HepG2 (cell line): ENCODE data around the gene ANKRD12. TPM values are rescaled to one million over a fixed set of nuclear protein-coding genes. Genes with fewer than 3 reads are reported as not detected.

Experiments
- FOXK1 ChIP-seq: sonication (generic); formaldehyde crosslinking; IDR thresholded peaks from 2 replicates; pipeline ENCODE4 v1.4.0; 2020; ENCODE audit warnings: low read depth, missing genetic modification reagents, borderline replicate concordance
- NR2F1 ChIP-seq, 2 experiments: fragments of 450-650 bp in 1 of 2; formaldehyde crosslinking in 1 of 2; IDR thresholded peaks; 2 replicates each; pipeline versions ENCODE4 v1.5.0 to v1.6.1; 2016 to 2020; ENCODE audit warnings: mild to moderate bottlenecking in 1 of 2, missing compliant biosample characterization in 1 of 2, missing genetic modification reagents in 1 of 2, moderate library complexity in 1 of 2
- RAD51 ChIP-seq: fragments of 450-650 bp; IDR thresholded peaks from 2 replicates; pipeline ENCODE4 v1.6.1; 2016; ENCODE audit warnings: borderline replicate concordance
- SMAD3 ChIP-seq: sonication (generic); formaldehyde crosslinking; IDR thresholded peaks from 2 replicates; pipeline ENCODE4 v1.4.0; 2020; ENCODE audit warnings: missing genetic modification reagents
- TCF7L2 ChIP-seq: IDR thresholded peaks from 2 replicates; pipeline ENCODE4 v1.6.1; 2011; ENCODE audit warnings: mild to moderate bottlenecking, low read depth, low read length, moderate library complexity
- TGIF2 ChIP-seq: IDR thresholded peaks from 2 replicates; pipeline ENCODE4 v1.6.1; 2016; ENCODE audit warnings: control low read depth, missing compliant biosample characterization
- ZEB1 ChIP-seq: IDR thresholded peaks from 2 replicates; pipeline ENCODE4 v1.6.1; 2012; ENCODE audit warnings: mild to moderate bottlenecking, low read depth, inconsistent platforms; ENCODE audit not compliant: insufficient replicate concordance
- ZKSCAN1 ChIP-seq: fragments of 150-350 bp; IDR thresholded peaks from 2 replicates; pipeline ENCODE4 v1.6.1; 2014; ENCODE audit warnings: low read length
- ZNF264 ChIP-seq: sonication (generic); formaldehyde crosslinking; IDR thresholded peaks from 2 replicates; pipeline ENCODE4 v1.4.0; 2020; ENCODE audit warnings: missing genetic modification reagents
- ZNF430 ChIP-seq: sonication (generic); formaldehyde crosslinking; IDR thresholded peaks from 2 replicates; pipeline ENCODE4 v1.9.0; 2021; ENCODE audit warnings: mild to moderate bottlenecking, missing genetic modification reagents
- ZNF543 ChIP-seq: sonication (generic); formaldehyde crosslinking; IDR thresholded peaks from 2 replicates; pipeline ENCODE4 v1.4.0; 2020; ENCODE audit warnings: mild to moderate bottlenecking, missing genetic modification reagents
- ZNF563 ChIP-seq: sonication (generic); formaldehyde crosslinking; IDR thresholded peaks from 2 replicates; pipeline ENCODE4 v1.8.0; 2022; ENCODE audit warnings: mild to moderate bottlenecking, moderate library complexity, missing genetic modification reagents
- ZNF614 ChIP-seq: IDR thresholded peaks from 2 replicates; pipeline ENCODE4 v1.6.1; 2018; ENCODE audit warnings: missing biosample characterization, missing genetic modification reagents, inconsistent platforms, borderline replicate concordance
- ZNF878 ChIP-seq: sonication (generic); formaldehyde crosslinking; IDR thresholded peaks from 2 replicates; pipeline ENCODE4 v1.8.1; 2023; ENCODE audit warnings: mild to moderate bottlenecking, missing genetic modification reagents, moderate library complexity
- polyA plus RNA-seq, 8 experiments: library from polyadenylated mRNA; depleted of rRNA in 3 of 8; stranded (reverse) in 7 of 8; unstranded in 1 of 8; fragments of >200 nt; fragmentation: Illumina TruSeq in 4 of 8; extraction: Trizol in 4 of 8; gene quantifications; 2 replicates each; pipeline versions ENCODE4 v1.2.1 to v1.2.3, GENCODE V29; 2011 to 2016; ENCODE audit warnings: low read depth in 4 of 8, missing spikeins in 1 of 8, mixed read lengths in 1 of 8; ENCODE audit not compliant: insufficient read depth in 1 of 8
- total RNA-seq, 5 experiments: library from RNA; depleted of rRNA; stranded (reverse); fragments of >200 nt; fragmentation: Illumina TruSeq; extraction: Trizol; gene quantifications; 2 replicates each; pipeline ENCODE4 v1.2.3, GENCODE V29; 2016; ENCODE audit warnings: low read depth in 1 of 5
- TF ChIP-seq, protein P1 (sequence below): sonication (generic); formaldehyde crosslinking; IDR thresholded peaks from 2 replicates; pipeline ENCODE4 v1.4.0; 2020; ENCODE audit warnings: missing genetic modification reagents
- TF ChIP-seq, protein P2 (sequence below): sonication (generic); formaldehyde crosslinking; IDR thresholded peaks from 2 replicates; pipeline ENCODE4 v1.4.0; 2020; ENCODE audit warnings: mild to moderate bottlenecking, low read depth, missing genetic modification reagents
- TF ChIP-seq, protein P3 (sequence below): sonication (generic); formaldehyde crosslinking; IDR thresholded peaks from 2 replicates; pipeline ENCODE4 v1.4.0; 2020; ENCODE audit warnings: missing genetic modification reagents
- TF ChIP-seq, protein P4 (sequence below): sonication (generic); formaldehyde crosslinking; IDR thresholded peaks from 2 replicates; pipeline ENCODE4 v1.4.0; 2020; ENCODE audit warnings: mild to moderate bottlenecking, missing genetic modification reagents

ANKRD12 gene
- total and polyA plus RNA-seq, 2 of the 13 experiments (the other 11 are each of a cell fraction or from before 2014, with no cell fraction given), result 6.0 to 23.2 TPM

DNA sequence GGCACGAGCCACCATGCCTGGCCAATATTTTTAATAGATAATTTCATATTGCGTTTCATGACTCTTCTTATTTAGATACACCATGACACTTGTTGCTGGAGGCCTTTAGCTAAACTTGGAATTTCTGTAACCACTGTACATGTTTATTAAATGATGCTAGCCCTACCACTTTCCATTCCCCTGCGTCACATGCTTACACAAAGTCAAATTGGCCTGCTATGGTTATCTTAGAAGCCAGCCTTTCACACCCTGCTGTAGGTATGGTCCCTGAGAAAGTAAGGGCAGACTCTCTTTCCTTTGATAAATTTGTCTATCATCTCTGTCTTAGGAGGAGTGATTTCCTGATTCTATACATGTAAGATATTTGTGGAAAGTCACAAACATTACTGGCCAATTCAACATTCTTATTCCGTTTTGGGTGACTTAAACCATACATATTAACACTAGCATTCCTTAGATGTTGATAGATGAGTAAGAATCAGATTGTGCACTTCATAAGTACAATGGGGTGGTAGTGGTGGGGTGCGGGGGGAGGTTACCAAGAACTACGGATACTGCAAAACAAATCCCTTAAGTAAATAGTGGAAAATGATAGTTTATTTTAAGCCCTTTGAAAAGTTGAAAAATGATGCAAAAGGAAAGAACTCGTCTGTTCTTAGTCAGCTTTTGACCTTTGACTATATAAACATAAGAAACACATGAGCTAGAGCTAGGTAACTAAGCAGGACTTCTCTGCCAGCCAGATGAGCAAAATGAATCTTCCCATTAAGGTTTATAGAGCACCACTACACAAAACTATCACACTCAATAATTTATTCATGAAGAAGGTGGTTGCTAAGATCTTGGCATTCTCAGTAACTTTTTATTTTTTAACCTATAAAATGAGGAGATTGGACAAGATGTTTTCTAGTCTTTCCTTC lies 42.0 kb upstream of the ANKRD12 start (continued):
- TF ChIP-seq, protein P1, sequence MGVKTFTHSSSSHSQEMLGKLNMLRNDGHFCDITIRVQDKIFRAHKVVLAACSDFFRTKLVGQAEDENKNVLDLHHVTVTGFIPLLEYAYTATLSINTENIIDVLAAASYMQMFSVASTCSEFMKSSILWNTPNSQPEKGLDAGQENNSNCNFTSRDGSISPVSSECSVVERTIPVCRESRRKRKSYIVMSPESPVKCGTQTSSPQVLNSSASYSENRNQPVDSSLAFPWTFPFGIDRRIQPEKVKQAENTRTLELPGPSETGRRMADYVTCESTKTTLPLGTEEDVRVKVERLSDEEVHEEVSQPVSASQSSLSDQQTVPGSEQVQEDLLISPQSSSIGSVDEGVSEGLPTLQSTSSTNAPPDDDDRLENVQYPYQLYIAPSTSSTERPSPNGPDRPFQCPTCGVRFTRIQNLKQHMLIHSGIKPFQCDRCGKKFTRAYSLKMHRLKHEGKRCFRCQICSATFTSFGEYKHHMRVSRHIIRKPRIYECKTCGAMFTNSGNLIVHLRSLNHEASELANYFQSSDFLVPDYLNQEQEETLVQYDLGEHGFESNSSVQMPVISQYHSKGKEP (CRISPR knock-in tag), result no peak
- TF ChIP-seq TGIF2 (CRISPR knock-in tag) (no peak), RAD51 (no peak), ZNF543 (no peak), ZNF878 (CRISPR knock-in tag) (no peak), ZNF563 (CRISPR knock-in tag) (no peak), SMAD3 (0 out of 2 replicates have a peak, but pooled peaks have one; percentile 21), ZNF264 (CRISPR knock-in tag) (no peak), ZNF430 (no peak), ZNF614 (no peak; the same call in 1 of the 2 replicates), NR2F1 (CRISPR knock-in tag; IDR thresholded peaks at IDR 0.05) (peak in 1 of 2 experiments; percentile 83; a peak in 2 of 4 replicates), FOXK1 (CRISPR knock-in tag) (peak; percentile 71; the same call in 1 of the 2 replicates), ZKSCAN1 (no peak), TCF7L2 (peak; percentile 58; the same call in 1 of the 2 replicates), ZEB1 (no peak)
- TF ChIP-seq, protein P2, sequence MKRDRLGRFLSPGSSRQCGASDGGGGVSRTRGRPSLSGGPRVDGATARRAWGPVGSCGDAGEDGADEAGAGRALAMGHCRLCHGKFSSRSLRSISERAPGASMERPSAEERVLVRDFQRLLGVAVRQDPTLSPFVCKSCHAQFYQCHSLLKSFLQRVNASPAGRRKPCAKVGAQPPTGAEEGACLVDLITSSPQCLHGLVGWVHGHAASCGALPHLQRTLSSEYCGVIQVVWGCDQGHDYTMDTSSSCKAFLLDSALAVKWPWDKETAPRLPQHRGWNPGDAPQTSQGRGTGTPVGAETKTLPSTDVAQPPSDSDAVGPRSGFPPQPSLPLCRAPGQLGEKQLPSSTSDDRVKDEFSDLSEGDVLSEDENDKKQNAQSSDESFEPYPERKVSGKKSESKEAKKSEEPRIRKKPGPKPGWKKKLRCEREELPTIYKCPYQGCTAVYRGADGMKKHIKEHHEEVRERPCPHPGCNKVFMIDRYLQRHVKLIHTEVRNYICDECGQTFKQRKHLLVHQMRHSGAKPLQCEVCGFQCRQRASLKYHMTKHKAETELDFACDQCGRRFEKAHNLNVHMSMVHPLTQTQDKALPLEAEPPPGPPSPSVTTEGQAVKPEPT (CRISPR knock-in tag), result no peak
- TF ChIP-seq, protein P3, sequence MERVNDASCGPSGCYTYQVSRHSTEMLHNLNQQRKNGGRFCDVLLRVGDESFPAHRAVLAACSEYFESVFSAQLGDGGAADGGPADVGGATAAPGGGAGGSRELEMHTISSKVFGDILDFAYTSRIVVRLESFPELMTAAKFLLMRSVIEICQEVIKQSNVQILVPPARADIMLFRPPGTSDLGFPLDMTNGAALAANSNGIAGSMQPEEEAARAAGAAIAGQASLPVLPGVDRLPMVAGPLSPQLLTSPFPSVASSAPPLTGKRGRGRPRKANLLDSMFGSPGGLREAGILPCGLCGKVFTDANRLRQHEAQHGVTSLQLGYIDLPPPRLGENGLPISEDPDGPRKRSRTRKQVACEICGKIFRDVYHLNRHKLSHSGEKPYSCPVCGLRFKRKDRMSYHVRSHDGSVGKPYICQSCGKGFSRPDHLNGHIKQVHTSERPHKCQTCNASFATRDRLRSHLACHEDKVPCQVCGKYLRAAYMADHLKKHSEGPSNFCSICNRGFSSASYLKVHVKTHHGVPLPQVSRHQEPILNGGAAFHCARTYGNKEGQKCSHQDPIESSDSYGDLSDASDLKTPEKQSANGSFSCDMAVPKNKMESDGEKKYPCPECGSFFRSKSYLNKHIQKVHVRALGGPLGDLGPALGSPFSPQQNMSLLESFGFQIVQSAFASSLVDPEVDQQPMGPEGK (CRISPR knock-in tag), result peak; percentile 90
- TF ChIP-seq, protein P4, sequence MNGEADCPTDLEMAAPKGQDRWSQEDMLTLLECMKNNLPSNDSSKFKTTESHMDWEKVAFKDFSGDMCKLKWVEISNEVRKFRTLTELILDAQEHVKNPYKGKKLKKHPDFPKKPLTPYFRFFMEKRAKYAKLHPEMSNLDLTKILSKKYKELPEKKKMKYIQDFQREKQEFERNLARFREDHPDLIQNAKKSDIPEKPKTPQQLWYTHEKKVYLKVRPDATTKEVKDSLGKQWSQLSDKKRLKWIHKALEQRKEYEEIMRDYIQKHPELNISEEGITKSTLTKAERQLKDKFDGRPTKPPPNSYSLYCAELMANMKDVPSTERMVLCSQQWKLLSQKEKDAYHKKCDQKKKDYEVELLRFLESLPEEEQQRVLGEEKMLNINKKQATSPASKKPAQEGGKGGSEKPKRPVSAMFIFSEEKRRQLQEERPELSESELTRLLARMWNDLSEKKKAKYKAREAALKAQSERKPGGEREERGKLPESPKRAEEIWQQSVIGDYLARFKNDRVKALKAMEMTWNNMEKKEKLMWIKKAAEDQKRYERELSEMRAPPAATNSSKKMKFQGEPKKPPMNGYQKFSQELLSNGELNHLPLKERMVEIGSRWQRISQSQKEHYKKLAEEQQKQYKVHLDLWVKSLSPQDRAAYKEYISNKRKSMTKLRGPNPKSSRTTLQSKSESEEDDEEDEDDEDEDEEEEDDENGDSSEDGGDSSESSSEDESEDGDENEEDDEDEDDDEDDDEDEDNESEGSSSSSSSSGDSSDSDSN (CRISPR knock-in tag), result no peak
